ENCODE data around the gene VSIR. TPM values are rescaled to one million over a fixed set of nuclear protein-coding genes. Genes with fewer than 3 reads are reported as not detected.

The VSIR gene
- total and polyA plus RNA-seq, 9 of the 15 experiments (the other 6 are each of a cell fraction or from before 2014, with no cell fraction given) = 0.14 to 20.5 (median 9.3) TPM

- peak overlapping the region in 1 of 2 experiments; percentile 90; a peak in 1 of 4 replicates for H3K9ac ChIP-seq (ENCODE audit: insufficient read depth in 1 of 2, low read depth in 2 of 2, low read length in 2 of 2)
- no peak overlapping the region for H3K4me3 ChIP-seq
- no peak for ATAC-seq
- TF ChIP-seq BCLAF1 (IDR thresholded peaks at IDR 0.05; ENCODE audit: borderline replicate concordance in 1 of 2, control insufficient read depth in 1 of 2, low read depth in 2 of 2, low read length in 1 of 2) = no peak
- peak; percentile 33; the same call in 1 of the 2 replicates for TF ChIP-seq TFAP4 (CRISPR knock-in tag; IDR thresholded peaks at IDR 0.05; ENCODE audit: borderline replicate concordance)
- peak; percentile 45; the same call in 1 of the 2 replicates for TF ChIP-seq GABPB1 (CRISPR knock-in tag; IDR thresholded peaks at IDR 0.05)
- TF ChIP-seq NFE2 (IDR thresholded peaks at IDR 0.05; ENCODE audit: low read depth) = 0 out of 2 replicates have a peak, but pooled peaks have one; percentile 7
- TF ChIP-seq RERE (CRISPR knock-in tag; IDR thresholded peaks at IDR 0.05; ENCODE audit: borderline replicate concordance) = peak; percentile 82; the same call in 1 of the 2 replicates
- TF ChIP-seq POLR2AphosphoS2 (IDR thresholded peaks at IDR 0.05; ENCODE audit: low read length) = no peak
- TF ChIP-seq CTBP1 (IDR thresholded peaks at IDR 0.05; ENCODE audit: borderline replicate concordance) = peak; percentile 12; the same call in 1 of the 2 replicates
- TF ChIP-seq JUN (IDR thresholded peaks at IDR 0.05; ENCODE audit: borderline replicate concordance, low read depth, low read length) = peak; percentile 68; the same call in 1 of the 2 replicates
- no peak; the same call in 1 of the 2 replicates for TF ChIP-seq JUN (CRISPR knock-in tag; IDR thresholded peaks at IDR 0.05; ENCODE audit: borderline replicate concordance)
These were observed 1.3 kb downstream of the VSIR start for GRCh38 chr10:71771821-71772617.

More at GRCh38 chr10:71771821-71772617, 1.3 kb downstream of the VSIR start:
- H3K9me3 ChIP-seq (replicated peaks; ENCODE audit: control insufficient read depth, insufficient read depth, low read depth, low read length) = no peaks in the 10 kb centered on the region
- DNase-seq (ENCODE audit: extremely low read depth in 1 of 4, low spot score in 3 of 4) = peak in 3 of 4 experiments; percentile 50 to 67 (median 62)
- H4K20me1 ChIP-seq (replicated peaks; ENCODE audit: control insufficient read depth, insufficient read depth, low read length) = peaks cover 3% of the 10 kb centered on the region; the same call in 1 of the 2 replicates
- peaks cover 38 to 43% of the 10 kb centered on the region in 2 experiments for H3K4me1 ChIP-seq (replicated peaks in 1 of 2; ENCODE audit: control insufficient read depth in 2 of 2, insufficient read depth in 2 of 2, low read length in 2 of 2)
- WGBS (ENCODE audit: insufficient coverage, low coverage, missing lambda C conversion rate) = 13% methylated on average over 2 of the region's 2 CpGs
- H3K79me2 ChIP-seq (ENCODE audit: control insufficient read depth, insufficient read depth, low read length) = no peaks in the 10 kb centered on the region; the same call in 2 of the 3 replicates
- intact Hi-C loops (cut with micrococcal nuclease) = no loop called here
- BruUV-seq (replicated peaks) = TSS peak; percentile 37
- no peak overlapping the region for H3K4me2 ChIP-seq (ENCODE audit: insufficient read depth, low read length)
- H3K27ac ChIP-seq (ENCODE audit: extremely low read depth, low read depth, low read length) = no peak overlapping the region
- no peaks in the 10 kb centered on the region for H3K36me3 ChIP-seq (ENCODE audit: control insufficient read depth, insufficient read depth, low read length)
- no peak overlapping the region for H2AFZ ChIP-seq (ENCODE audit: low read depth, low read length)
- POLR2A ChIA-PET = interaction anchor here (0.6 to 2.3 kb wide), 7 partner anchors 8 to 898 kb away, joined by 3 to 12 read pairs (median 4); no protein-coding TSS in a partner anchor
- FAIRE-seq = no peak
- in situ Hi-C loops (cut with MboI) = no loop called here
- no peaks in the 10 kb centered on the region for H3K27me3 ChIP-seq (ENCODE audit: control insufficient read depth in 2 of 2, insufficient read depth in 2 of 2, low read length in 2 of 2)
- H3K9me1 ChIP-seq (ENCODE audit: control insufficient read depth, insufficient read depth, low read length) = no peaks in the 10 kb centered on the region
- CTCF ChIA-PET (ENCODE audit: low intra/inter-chr PET ratio) = no interaction called here
